ENCODE measurements around the gene FRMD8.

Gene FRMD8

GRCh38 chr11:65416341-65416824, 29.9 kb downstream of the FRMD8 start:
- peak; percentile 87 for DNase-seq

- peak; percentile 20 for DNase-seq
Measured at GRCh38 chr11:65416841-65417701, 30.6 kb downstream of the FRMD8 start.

- DNase-seq = peak; percentile 39
Measured at GRCh38 chr11:65417702-65418430, 31.4 kb downstream of the FRMD8 start.

GRCh38 chr11:65418431-65418680, 31.9 kb downstream of the FRMD8 start:
- DNase-seq = peak; percentile 12

GRCh38 chr11:65418681-65419459, 32.4 kb downstream of the FRMD8 start:
- peak; percentile 64 for DNase-seq

GRCh38 chr11:65419460-65419771, 33.0 kb downstream of the FRMD8 start:
- DNase-seq = no peak

GRCh38 chr11:65419772-65420481, 33.5 kb downstream of the FRMD8 start:
- DNase-seq = peak; percentile 62

GRCh38 chr11:65420506-65420905, 34.1 kb downstream of the FRMD8 start:
- DNase-seq = no peak

- peak; percentile 88 for DNase-seq
Measured at GRCh38 chr11:65420979-65421793, 34.7 kb downstream of the FRMD8 start.

- peak; percentile 77 for DNase-seq
Measured at GRCh38 chr11:65421794-65422632, 35.6 kb downstream of the FRMD8 start.

GRCh38 chr11:65422633-65423515, 36.4 kb downstream of the FRMD8 start, which contains the start of gene NEAT1:
Gene NEAT1 (plus strand): TSS chr11:65422798.
- DNase-seq = peak; percentile 82

- peak; percentile 9 for DNase-seq
Measured at GRCh38 chr11:65423516-65424204, 37.2 kb downstream of the FRMD8 start.

GRCh38 chr11:65424205-65425104, 38.0 kb downstream of the FRMD8 start:
- peak; percentile 41 for DNase-seq

GRCh38 chr11:65425105-65425970, 38.9 kb downstream of the FRMD8 start:
- peak; percentile 93 for DNase-seq

GRCh38 chr11:65425971-65426838, 39.8 kb downstream of the FRMD8 start:
- DNase-seq = peak; percentile 78
